ENCODE measurements around the gene NEK6. TPM values are rescaled to one million over a fixed set of nuclear protein-coding genes. Genes with fewer than 3 reads are reported as not detected.
A peak's percentile ranks its signal among the peaks of the same experiment; 100 is the strongest.

NEK6 gene
- total and polyA plus RNA-seq, 2 experiments from 2014 or later = 14.3 to 27.0 TPM

- Histone ChIP-seq H3K4me1 (ENCODE audit: low read depth) (peaks cover 30% of the 10 kb centered on the region), H3K36me3 (no peaks in the 10 kb centered on the region), H3K27me3 (no peaks in the 10 kb centered on the region), H3K27ac (no peak overlapping the region), H3K9me3 (ENCODE audit: low read depth) (no peaks in the 10 kb centered on the region), H3K4me3 (no peak overlapping the region)
- no peak for DNase-seq (ENCODE audit: low read depth in 1 of 2, low spot score in 1 of 2)
- TF ChIP-seq CTCF (IDR thresholded peaks at IDR 0.05; ENCODE audit: low read depth, low read length) = no peak
Observed at GRCh38 chr9:124384846-124385245, 127.1 kb downstream of the NEK6 start.

- DNase-seq (ENCODE audit: low read depth in 1 of 2, low spot score in 1 of 2) = no peak
- Histone ChIP-seq H3K4me3 (no peak overlapping the region), H3K27me3 (no peaks in the 10 kb centered on the region), H3K4me1 (ENCODE audit: low read depth) (peaks cover 31% of the 10 kb centered on the region), H3K9me3 (ENCODE audit: low read depth) (no peaks in the 10 kb centered on the region), H3K27ac (no peak overlapping the region), H3K36me3 (no peaks in the 10 kb centered on the region)
- TF ChIP-seq CTCF (IDR thresholded peaks at IDR 0.05; ENCODE audit: low read depth, low read length) = no peak
Observed at GRCh38 chr9:124385623-124386022, 127.9 kb downstream of the NEK6 start.

- Histone ChIP-seq H3K9me3 (ENCODE audit: low read depth) (no peaks in the 10 kb centered on the region), H3K36me3 (no peaks in the 10 kb centered on the region), H3K4me3 (no peak overlapping the region), H3K27me3 (no peaks in the 10 kb centered on the region), H3K4me1 (ENCODE audit: low read depth) (peaks cover 37% of the 10 kb centered on the region), H3K27ac (peak overlapping the region; percentile 59)
- no peak for DNase-seq (ENCODE audit: low read depth in 1 of 2, low spot score in 1 of 2)
- no peak for TF ChIP-seq CTCF (IDR thresholded peaks at IDR 0.05; ENCODE audit: low read depth, low read length)
Observed at GRCh38 chr9:124386201-124386600, 128.5 kb downstream of the NEK6 start.

GRCh38 chr9:124388275-124389048 lies 130.7 kb downstream of the NEK6 start:
- Histone ChIP-seq H3K27ac (no peak overlapping the region), H3K27me3 (no peaks in the 10 kb centered on the region), H3K4me1 (ENCODE audit: low read depth) (peaks cover 39% of the 10 kb centered on the region), H3K36me3 (no peaks in the 10 kb centered on the region), H3K4me3 (no peak overlapping the region), H3K9me3 (ENCODE audit: low read depth) (no peaks in the 10 kb centered on the region)
- DNase-seq (ENCODE audit: low read depth in 1 of 2, low spot score in 1 of 2) = no peak
- no peak for TF ChIP-seq CTCF (IDR thresholded peaks at IDR 0.05; ENCODE audit: low read depth, low read length)

GRCh38 chr9:124389146-124389939 lies 131.6 kb downstream of the NEK6 start:
- Histone ChIP-seq H3K4me3 (no peak overlapping the region), H3K9me3 (ENCODE audit: low read depth) (no peaks in the 10 kb centered on the region), H3K27me3 (no peaks in the 10 kb centered on the region), H3K27ac (no peak overlapping the region), H3K4me1 (ENCODE audit: low read depth) (peaks cover 39% of the 10 kb centered on the region), H3K36me3 (no peaks in the 10 kb centered on the region)
- no peak for TF ChIP-seq CTCF (IDR thresholded peaks at IDR 0.05; ENCODE audit: low read depth, low read length)
- no peak for DNase-seq (ENCODE audit: low read depth in 1 of 2, low spot score in 1 of 2)
